ENCODE data around the gene ATP1B3. TPM values are rescaled to one million over a fixed set of nuclear protein-coding genes. Genes with fewer than 3 reads are reported as not detected.
A peak's percentile ranks its signal among the peaks of the same experiment; 100 is the strongest.

Gene ATP1B3
- total and polyA plus RNA-seq, 10 of the 15 experiments (the other 5 are each of a cell fraction or from before 2014, with no cell fraction given): 41.4 to 200 (median 94.0) TPM

DNA sequence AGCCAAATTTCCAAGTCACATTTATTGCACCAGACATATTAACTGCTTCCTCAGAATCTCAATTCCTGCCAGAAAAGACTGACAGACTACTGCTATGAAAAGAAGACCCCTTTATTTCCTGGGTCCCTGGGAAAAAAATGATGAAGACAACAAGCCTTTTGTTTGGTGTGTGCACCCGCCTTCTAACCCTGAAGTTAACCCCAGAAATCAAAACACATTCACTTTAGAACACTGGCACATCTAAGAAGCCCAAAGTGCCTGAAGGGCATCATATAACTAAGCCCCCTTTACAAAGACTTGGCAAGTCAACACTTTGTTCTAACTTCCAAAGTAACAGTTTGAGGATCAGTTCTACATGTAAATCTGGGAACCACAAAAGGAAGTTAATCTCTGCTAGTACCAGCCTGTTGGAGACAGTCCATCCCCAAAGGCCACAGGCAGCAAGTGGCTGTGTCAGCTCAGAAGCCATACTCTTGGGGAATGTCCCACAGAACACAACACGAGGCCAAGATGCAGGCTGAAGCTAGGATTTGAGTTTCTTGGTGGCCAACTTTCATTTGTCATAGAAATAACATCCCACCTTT lies 16.3 kb upstream of the ATP1B3 start:
- H3K27me3 ChIP-seq (replicated peaks in 1 of 2; ENCODE audit: control insufficient read depth in 2 of 2, insufficient read depth in 2 of 2, low read length in 1 of 2): no peaks in the 10 kb centered on the region; a peak in 1 of 4 replicates
- no peaks in the 10 kb centered on the region for H4K20me1 ChIP-seq (ENCODE audit: control insufficient read depth, insufficient read depth)
- no peaks in the 10 kb centered on the region for H3K79me2 ChIP-seq (ENCODE audit: control insufficient read depth, insufficient read depth, low read length)
- in situ Hi-C loops (cut with MboI) (no loop called here), intact Hi-C loops (cut with micrococcal nuclease; ENCODE audit: unreplicated experiment) (no loop called here)
- peak; percentile 21; the same call in 1 of the 3 replicates for ATAC-seq
- CTCF ChIA-PET: no interaction called here
- no peaks in the 10 kb centered on the region for H3K9me3 ChIP-seq (replicated peaks; ENCODE audit: control insufficient read depth, insufficient read depth, low read length)
- no peak overlapping the region for H2AFZ ChIP-seq (ENCODE audit: control insufficient read depth, low read depth, low read length)
- no TSS peak for BruUV-seq (replicated peaks)
- H3K27ac ChIP-seq (ENCODE audit: control insufficient read depth, insufficient read depth): no peak overlapping the region
- no peak overlapping the region for H3K4me2 ChIP-seq (ENCODE audit: control insufficient read depth, insufficient read depth)
- H3K9ac ChIP-seq (ENCODE audit: control insufficient read depth, insufficient read depth, low read length): no peak overlapping the region
- H3K4me3 ChIP-seq: no peak overlapping the region
- no peak for DNase-seq (ENCODE audit: low read depth, low spot score)
- 0% methylated on average over 2 of the region's 2 CpGs for WGBS (ENCODE audit: insufficient coverage, insufficient replicate concordance, low lambda C conversion rate, missing lambda C conversion rate)
- RAD21 ChIA-PET (ENCODE audit: unreplicated experiment): no interaction called here
- SMC1A ChIA-PET (ENCODE audit: uncharacterized antibody, unreplicated experiment): no interaction called here
- no peak for FAIRE-seq
- H3K36me3 ChIP-seq (ENCODE audit: control insufficient read depth in 2 of 2, insufficient read depth in 2 of 2, low read length in 1 of 2): no peaks in the 10 kb centered on the region
- no peak for TF ChIP-seq TCF3 (IDR thresholded peaks at IDR 0.05; ENCODE audit: borderline replicate concordance, insufficient read depth, low read depth, low read length)
- TF ChIP-seq KAT2A (conservative IDR thresholded peaks at IDR 0.05; ENCODE audit: control insufficient read depth, low read depth, low read length): no peak
- no peak for TF ChIP-seq ZNF622 (IDR thresholded peaks at IDR 0.05)
- TF ChIP-seq, protein P1, sequence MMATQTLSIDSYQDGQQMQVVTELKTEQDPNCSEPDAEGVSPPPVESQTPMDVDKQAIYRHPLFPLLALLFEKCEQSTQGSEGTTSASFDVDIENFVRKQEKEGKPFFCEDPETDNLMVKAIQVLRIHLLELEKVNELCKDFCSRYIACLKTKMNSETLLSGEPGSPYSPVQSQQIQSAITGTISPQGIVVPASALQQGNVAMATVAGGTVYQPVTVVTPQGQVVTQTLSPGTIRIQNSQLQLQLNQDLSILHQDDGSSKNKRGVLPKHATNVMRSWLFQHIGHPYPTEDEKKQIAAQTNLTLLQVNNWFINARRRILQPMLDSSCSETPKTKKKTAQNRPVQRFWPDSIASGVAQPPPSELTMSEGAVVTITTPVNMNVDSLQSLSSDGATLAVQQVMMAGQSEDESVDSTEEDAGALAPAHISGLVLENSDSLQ (IDR thresholded peaks at IDR 0.05): no peak
- TF ChIP-seq, protein P2, sequence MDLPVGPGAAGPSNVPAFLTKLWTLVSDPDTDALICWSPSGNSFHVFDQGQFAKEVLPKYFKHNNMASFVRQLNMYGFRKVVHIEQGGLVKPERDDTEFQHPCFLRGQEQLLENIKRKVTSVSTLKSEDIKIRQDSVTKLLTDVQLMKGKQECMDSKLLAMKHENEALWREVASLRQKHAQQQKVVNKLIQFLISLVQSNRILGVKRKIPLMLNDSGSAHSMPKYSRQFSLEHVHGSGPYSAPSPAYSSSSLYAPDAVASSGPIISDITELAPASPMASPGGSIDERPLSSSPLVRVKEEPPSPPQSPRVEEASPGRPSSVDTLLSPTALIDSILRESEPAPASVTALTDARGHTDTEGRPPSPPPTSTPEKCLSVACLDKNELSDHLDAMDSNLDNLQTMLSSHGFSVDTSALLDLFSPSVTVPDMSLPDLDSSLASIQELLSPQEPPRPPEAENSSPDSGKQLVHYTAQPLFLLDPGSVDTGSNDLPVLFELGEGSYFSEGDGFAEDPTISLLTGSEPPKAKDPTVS (IDR thresholded peaks at IDR 0.05; ENCODE audit: low read depth, low read length): no peak
- no peak for TF ChIP-seq CHD2 (IDR thresholded peaks at IDR 0.05; ENCODE audit: borderline replicate concordance, low read depth, low read length)
- no peak for TF ChIP-seq NRF1 (conservative IDR thresholded peaks at IDR 0.05; ENCODE audit: low read depth, low read length)
- TF ChIP-seq, protein P3, sequence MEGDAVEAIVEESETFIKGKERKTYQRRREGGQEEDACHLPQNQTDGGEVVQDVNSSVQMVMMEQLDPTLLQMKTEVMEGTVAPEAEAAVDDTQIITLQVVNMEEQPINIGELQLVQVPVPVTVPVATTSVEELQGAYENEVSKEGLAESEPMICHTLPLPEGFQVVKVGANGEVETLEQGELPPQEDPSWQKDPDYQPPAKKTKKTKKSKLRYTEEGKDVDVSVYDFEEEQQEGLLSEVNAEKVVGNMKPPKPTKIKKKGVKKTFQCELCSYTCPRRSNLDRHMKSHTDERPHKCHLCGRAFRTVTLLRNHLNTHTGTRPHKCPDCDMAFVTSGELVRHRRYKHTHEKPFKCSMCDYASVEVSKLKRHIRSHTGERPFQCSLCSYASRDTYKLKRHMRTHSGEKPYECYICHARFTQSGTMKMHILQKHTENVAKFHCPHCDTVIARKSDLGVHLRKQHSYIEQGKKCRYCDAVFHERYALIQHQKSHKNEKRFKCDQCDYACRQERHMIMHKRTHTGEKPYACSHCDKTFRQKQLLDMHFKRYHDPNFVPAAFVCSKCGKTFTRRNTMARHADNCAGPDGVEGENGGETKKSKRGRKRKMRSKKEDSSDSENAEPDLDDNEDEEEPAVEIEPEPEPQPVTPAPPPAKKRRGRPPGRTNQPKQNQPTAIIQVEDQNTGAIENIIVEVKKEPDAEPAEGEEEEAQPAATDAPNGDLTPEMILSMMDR (IDR thresholded peaks at IDR 0.05 in 2 of 3, conservative IDR thresholded peaks at IDR 0.05 in 1 of 3; ENCODE audit: control insufficient read depth in 2 of 3, extremely low read depth in 1 of 3, insufficient read depth in 1 of 3, low read depth in 3 of 3, low read length in 3 of 3): no peak
- TF ChIP-seq MYB (IDR thresholded peaks at IDR 0.05; ENCODE audit: borderline replicate concordance, low read depth, low read length): no peak
- TF ChIP-seq IKZF1 (conservative IDR thresholded peaks at IDR 0.05): no peak
- TF ChIP-seq, protein P4, sequence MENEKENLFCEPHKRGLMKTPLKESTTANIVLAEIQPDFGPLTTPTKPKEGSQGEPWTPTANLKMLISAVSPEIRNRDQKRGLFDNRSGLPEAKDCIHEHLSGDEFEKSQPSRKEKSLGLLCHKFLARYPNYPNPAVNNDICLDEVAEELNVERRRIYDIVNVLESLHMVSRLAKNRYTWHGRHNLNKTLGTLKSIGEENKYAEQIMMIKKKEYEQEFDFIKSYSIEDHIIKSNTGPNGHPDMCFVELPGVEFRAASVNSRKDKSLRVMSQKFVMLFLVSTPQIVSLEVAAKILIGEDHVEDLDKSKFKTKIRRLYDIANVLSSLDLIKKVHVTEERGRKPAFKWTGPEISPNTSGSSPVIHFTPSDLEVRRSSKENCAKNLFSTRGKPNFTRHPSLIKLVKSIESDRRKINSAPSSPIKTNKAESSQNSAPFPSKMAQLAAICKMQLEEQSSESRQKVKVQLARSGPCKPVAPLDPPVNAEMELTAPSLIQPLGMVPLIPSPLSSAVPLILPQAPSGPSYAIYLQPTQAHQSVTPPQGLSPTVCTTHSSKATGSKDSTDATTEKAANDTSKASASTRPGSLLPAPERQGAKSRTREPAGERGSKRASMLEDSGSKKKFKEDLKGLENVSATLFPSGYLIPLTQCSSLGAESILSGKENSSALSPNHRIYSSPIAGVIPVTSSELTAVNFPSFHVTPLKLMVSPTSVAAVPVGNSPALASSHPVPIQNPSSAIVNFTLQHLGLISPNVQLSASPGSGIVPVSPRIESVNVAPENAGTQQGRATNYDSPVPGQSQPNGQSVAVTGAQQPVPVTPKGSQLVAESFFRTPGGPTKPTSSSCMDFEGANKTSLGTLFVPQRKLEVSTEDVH (IDR thresholded peaks at IDR 0.05; ENCODE audit: low read depth, partially characterized antibody): no peak
- TF ChIP-seq SMC3 (IDR thresholded peaks at IDR 0.05; ENCODE audit: borderline replicate concordance, low read length): no peak
- no peak for TF ChIP-seq POLR2AphosphoS5 (IDR thresholded peaks at IDR 0.05; ENCODE audit: low read length)
- H3K4me1 ChIP-seq (ENCODE audit: control insufficient read depth, insufficient read depth, low read length): no peaks in the 10 kb centered on the region
- POLR2A ChIA-PET: no interaction called here

All from GM12878 (cell line).